NB4 (cell line): ENCODE measurements around the gene DHX15.

Experiments
- DNase-seq: peaks from one replicate; pipeline ENCODE4 v3.0.0; 2010; ENCODE audit warnings: low read depth
- H3K4me3 ChIP-seq: one replicate; pipeline ENCODE4 v1.5.1; 2011; ENCODE audit warnings: mild to moderate bottlenecking, low read depth, low read length, moderate library complexity
- CTCF ChIP-seq: IDR thresholded peaks from one replicate; pipeline ENCODE4 v1.5.1; 2012; ENCODE audit warnings: low read depth, low read length
- MAX ChIP-seq: IDR thresholded peaks from 2 replicates; pipeline ENCODE4 v1.6.1; 2011; ENCODE audit warnings: low read depth, low read length
- MYC ChIP-seq: IDR thresholded peaks from 2 replicates; pipeline ENCODE4 v1.6.1; 2011; ENCODE audit warnings: low read depth, low read length
- POLR2A ChIP-seq: IDR thresholded peaks from 2 replicates; pipeline ENCODE4 v1.6.1; 2011; ENCODE audit warnings: mild to moderate bottlenecking; ENCODE audit not compliant: insufficient read length; ENCODE audit errors: extremely low read depth

The DHX15 gene

DNA sequence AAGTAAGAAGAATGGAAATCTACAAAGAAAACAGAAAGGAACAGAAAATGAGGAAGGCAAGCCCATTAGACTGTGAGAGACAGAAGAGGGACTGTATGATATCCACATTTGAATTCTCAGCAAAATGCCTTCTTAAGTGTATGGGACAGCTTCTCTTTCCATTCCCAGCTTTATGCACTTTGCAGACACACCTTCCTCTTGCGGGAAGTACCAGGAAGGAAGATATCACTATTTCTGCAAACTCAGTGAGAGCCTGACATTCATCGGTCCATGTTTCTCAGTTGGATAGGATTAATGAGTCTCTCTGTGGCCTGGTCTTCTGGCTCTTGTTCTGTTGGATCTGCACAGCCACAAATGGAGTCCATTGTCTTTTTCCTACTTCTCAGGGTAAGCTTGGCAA is 31.6 kb upstream of the DHX15 start:
- no peak for TF ChIP-seq CTCF
- no peak for TF ChIP-seq MAX
- no peak for TF ChIP-seq POLR2A
- no peak for TF ChIP-seq MYC
- H3K4me3 ChIP-seq: no peak overlapping the region
- DNase-seq: no peak

DNA sequence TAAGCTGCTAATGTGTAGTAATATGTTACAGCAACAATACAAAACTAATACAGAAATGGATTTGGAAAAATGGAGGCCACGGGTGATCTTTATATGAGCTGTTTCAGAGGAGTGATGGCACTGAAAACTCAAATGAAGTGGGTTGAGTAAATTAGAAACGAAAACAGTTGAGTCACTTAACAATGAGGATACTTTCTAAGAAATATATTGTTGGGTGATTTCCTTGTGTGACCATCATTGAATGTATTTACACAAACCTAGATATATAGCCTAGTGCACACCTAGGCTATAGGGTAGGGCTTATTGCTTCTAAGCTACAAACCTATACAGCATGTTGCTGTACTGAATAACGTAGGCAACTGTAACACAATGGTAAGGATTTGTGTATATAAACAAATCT is 30.5 kb upstream of the DHX15 start:
- no peak for DNase-seq
- H3K4me3 ChIP-seq: no peak overlapping the region
- no peak for TF ChIP-seq CTCF
- no peak for TF ChIP-seq MYC
- TF ChIP-seq POLR2A: no peak
- no peak for TF ChIP-seq MAX

DNA sequence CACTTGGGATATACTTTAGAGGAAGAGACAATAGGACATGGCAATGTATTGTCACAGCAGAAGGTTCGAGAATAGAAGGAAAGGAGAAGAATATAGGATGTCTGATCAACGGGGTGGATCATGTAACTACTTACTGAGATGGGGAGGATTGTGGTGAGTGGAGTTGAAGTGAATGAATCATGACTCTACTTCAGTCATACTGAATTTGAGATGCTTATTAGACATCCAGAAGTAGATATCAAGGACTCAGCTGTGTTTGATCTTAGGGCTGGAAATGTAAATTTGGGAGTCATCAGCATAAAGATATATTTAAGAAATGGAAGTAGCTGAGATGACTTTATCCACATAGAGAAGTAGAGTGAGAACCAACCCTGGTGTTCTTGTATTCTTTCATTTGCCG is 29.1 kb upstream of the DHX15 start:
- TF ChIP-seq CTCF (no peak), MYC (no peak), POLR2A (no peak), MAX (no peak)
- no peak overlapping the region for H3K4me3 ChIP-seq
- no peak for DNase-seq

DNA sequence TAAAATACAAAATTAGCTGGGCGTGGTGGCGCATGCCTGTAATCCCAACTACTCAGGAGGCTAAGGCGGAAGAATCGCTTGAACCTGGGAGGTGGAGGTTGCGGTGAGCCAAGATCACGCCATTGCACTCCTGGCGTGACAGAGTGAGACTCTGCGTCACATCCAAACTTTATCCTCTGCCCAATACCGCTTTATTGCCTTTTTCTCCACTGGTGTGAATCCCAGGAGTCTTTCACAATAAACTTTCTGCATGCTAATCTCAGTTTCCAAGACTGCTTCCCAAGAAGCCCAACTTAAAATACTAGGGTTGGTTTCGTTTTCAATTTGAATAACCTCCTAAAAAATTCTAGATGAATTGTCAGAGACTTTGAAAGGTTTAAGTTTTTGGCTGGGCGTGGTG is 27.2 kb upstream of the DHX15 start:
- H3K4me3 ChIP-seq: no peak overlapping the region
- TF ChIP-seq MYC (no peak), CTCF (no peak), MAX (no peak), POLR2A (no peak)
- DNase-seq: no peak

DNA sequence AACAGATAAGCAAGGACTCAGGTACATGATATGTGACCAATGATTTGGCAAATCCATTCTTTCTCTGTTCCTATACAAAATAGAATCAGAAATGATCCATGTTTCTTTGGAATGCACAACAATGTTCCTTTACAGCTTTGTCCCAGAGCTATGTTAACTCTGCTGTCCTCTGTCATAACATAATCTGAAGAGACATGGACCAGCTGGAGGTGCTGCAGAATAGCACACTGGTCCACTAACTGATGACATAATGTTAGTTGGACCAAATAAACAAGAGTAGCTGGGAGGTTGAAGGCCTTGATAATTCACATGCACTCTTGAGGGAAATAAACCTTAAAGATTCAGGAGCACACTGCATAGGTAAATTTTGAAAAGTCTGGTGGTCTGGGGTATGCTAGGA is 23.0 kb upstream of the DHX15 start:
- DNase-seq: no peak
- no peak for TF ChIP-seq CTCF
- TF ChIP-seq POLR2A: no peak
- TF ChIP-seq MAX: no peak
- no peak for TF ChIP-seq MYC
- no peak overlapping the region for H3K4me3 ChIP-seq

GRCh38 chr4:24605216-24605615 is 20.9 kb upstream of the DHX15 start:
- DNase-seq: no peak
- no peak overlapping the region for H3K4me3 ChIP-seq
- TF ChIP-seq MYC (no peak), CTCF (no peak), POLR2A (no peak), MAX (no peak)
